GM04503 (cell line): ENCODE results near the gene CYP4F11.
"Not testable (repeated sequence)": the region's sequence is repeated elsewhere in the genome, so short reads cannot be mapped to it uniquely, and the experiment has no call there.

Experiments used
- DNase-seq: peaks from one replicate; pipeline ENCODE4 v3.0.0-alpha.2; 2012; ENCODE audit warnings: low read depth

Gene CYP4F11, protein sequence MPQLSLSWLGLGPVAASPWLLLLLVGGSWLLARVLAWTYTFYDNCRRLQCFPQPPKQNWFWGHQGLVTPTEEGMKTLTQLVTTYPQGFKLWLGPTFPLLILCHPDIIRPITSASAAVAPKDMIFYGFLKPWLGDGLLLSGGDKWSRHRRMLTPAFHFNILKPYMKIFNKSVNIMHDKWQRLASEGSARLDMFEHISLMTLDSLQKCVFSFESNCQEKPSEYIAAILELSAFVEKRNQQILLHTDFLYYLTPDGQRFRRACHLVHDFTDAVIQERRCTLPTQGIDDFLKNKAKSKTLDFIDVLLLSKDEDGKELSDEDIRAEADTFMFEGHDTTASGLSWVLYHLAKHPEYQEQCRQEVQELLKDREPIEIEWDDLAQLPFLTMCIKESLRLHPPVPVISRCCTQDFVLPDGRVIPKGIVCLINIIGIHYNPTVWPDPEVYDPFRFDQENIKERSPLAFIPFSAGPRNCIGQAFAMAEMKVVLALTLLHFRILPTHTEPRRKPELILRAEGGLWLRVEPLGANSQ

DNA sequence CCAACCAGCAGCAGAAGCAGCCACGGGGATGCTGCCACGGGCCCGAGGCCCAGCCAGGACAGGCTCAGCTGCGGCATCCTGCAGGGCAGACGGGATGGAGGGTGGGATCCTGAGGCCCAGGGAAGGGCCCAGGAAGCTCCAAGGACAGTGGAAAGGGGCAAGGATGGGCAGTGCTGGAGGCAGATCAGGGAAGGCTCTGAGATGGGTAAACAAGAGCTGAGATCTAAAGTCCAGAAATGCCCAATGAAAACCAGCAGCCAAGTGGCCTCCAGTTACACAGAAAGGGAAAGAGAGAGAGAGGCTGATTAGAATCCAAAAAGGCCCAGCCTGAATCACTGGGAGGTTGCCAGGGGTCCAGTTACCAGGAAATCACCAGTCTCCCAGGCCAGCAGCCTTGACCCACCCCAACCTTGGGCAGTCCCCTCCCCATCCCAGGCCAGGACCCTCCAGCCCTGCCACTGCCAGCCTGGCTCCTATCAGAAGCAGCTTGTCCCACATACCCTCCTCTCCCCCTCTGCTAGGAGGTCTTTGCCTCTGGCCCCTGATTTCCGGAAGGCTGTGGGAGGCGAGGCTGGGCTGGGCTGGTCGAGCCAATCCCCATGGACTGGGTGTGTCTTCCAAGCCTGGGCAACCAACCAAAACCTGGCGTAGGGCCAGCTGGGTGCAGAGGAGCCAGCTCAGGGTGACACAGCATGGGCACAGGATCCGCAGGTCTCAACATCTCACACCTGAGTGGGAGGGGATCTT is at the start of gene CYP4F11:
CYP4F11 (minus strand) TSS at position 198 of the 747 bp plus-strand sequence; CDS start at position 77, 121 bp downstream.
- no peak for DNase-seq

DNA sequence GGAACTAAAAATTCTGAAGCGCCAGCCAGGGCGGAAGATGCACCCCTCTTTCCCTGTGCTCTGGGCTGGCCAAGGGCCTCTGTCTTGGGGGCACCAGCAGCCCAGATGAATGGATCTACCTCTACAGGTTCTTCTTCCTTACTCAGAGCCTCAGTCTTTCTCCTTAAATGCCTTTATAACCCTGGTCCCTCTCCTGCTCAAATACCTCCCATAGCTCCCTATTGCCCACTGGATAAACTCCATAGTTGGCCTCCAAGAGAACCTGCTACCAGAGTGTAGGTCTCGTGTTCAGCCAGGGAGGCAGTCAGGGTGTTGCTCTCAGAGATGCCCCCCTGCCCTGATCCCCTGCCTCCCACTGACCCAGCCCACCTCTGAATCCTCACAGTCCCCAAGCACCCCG is 45.0 kb upstream of the CYP4F11 start:
- DNase-seq = no peak

DNA sequence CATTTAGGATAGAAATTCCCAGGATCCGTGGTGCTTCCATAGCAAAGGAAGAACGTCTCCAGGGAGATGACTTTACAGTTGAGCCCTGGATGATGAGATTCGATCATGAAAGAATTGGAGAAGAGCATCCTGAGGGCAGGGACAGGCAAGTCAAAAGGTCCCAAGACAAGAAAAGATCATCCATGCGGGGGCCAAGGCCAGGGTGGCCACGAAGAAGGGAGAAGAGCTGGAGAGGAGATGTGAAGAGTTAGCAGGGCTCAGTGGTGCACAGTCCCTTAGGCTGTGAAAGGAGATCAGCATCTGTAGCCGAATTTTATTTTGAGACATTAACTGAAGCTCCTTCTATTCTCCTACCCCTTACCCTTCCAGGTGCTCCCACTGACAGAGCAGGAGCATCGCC is 43.4 kb upstream of the CYP4F11 start:
- DNase-seq = no peak

DNA sequence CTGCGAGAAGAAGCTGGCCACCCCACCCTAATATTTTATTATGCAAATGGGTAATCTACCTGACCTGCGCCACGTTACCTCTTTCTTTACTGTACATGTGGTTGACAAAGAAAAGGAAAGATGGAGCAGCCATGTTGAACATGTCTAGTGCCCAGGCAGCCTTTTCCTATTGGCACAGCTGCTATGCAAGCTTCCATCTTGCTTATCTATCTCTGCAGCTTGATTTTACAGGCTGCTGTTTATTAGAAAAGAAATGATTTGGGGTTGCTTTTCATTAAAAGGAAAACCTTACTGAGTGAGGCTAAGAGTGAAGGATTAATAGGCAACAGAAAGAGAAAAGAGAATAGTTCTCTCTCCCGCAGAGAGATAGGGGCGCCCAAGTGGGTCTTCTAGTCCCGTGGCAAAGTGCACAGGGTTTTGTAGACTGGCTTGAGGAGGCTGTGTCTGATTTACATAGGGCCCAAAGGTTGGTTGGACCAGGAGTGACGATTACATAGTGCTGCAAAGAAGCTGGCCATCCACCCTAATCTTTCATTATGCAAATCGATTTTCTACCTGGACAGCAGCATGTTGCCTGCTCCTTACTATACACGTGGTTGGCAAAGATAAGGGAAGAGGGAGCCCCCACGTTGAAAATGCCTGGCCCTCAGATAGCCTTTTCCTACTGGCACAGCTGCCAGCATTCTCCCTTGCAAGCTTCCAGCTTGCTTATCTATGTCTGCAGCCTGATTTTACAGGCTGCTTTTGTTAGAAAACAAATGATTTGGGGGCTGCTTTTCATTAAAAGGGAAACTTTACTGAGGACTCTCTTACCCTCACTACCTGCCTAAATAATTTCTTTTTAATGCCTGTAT is 42.7 kb upstream of the CYP4F11 start:
- no peak for DNase-seq

DNA sequence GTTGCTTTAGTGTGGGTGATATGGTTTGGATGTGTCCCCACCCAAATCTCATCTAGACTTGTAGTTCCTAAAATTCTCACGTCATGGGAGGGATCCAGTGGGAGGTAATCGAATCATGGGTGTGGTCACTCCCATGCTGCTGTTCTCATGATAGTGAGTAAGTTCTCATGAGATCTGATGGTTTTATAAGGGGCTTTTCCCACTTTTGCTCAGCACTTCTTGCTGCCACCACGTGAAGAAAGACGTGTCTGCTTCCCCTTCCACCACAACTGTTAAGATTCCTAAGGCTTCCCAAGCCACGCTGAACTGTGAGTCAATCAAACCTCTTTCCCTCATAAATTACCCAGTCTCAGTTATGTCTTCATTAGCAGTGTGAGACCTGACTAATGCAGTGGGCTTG is 40.5 kb upstream of the CYP4F11 start:
- no peak for DNase-seq

DNA sequence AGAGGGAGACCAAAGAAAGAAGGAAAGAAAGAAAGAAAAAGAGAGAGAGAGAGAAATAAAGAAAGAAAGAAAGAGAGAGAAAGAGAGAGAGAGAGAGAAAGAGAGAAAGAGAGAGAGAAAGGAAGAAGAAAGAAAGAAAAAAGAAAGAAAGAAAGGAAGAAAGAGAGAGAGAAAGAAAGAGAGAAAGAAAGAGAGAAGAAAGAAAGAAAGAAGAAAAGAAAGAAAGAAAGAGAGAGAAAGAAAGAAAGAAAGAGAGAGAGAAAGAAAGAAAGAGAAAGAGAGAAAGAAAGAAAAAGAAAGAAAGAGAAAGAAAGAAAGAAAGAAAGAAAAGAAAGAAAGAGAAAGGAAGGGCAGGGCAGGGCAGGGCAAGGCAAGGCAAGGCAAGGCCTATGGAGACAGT is 37.7 kb upstream of the CYP4F11 start:
- not testable (repeated sequence) for DNase-seq

DNA sequence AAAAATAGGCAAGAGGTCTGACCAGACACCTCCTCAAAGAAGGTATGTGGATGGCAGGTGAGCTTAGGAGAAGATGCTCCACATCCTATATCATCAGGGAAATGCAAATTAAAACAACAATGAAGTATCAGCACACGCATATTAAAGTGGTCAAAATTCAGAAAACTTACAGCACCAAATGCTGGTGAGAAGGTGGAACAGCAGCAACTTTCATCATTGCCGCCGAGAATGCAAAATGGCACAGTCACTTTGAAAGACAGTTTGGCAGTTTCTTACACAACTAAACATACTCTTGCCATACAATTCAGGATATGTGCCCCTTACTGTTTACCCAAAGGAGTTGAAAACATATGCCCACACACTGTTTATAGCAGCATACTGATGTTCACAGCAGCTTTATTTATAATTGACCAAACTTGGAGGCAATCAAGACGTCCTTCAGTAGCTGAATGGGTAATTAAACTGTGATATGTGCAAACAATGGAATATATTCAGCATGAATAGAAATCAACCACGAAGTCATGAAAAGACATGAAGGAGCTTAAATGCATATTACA is 37.0 kb upstream of the CYP4F11 start:
- no peak for DNase-seq

DNA sequence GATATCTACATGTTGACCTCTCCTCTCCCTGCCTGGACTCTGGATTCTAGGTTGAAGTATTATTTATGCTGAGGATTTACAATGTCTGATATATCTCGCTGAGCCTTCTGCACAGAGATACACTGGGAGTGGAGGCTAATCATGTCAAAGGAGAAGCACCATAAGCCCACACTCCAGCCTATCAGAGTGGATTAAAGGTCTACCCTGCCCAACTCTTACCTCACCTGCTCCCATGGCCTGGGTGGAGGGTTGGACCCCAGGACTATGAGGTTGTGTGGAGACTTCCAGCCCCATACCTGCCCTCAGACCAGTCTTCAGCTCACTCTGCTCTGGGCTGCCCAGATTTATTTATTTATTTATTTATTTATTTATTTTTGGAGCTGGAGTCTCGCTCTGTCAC is 29.9 kb upstream of the CYP4F11 start:
- DNase-seq = no peak

DNA sequence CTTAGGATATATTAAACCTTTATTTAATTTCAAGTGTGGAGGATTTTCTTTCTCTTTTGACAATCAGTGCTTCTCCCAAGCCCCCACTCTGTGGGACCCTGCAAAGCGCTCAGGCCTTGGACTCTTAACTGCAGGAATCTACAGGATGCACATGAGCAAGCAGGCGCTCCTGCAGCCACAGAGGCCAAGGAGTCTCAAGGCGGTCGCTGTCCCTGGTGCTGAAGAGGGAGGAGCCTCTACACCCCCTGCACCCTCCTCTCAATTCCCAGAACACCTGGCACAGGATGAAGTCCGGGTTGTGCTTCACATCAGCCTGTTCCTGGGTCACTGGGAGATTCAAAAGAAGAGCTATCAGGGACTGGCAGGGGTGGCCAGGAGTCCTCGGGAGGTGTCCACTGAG is 28.0 kb upstream of the CYP4F11 start:
- DNase-seq = no peak

DNA sequence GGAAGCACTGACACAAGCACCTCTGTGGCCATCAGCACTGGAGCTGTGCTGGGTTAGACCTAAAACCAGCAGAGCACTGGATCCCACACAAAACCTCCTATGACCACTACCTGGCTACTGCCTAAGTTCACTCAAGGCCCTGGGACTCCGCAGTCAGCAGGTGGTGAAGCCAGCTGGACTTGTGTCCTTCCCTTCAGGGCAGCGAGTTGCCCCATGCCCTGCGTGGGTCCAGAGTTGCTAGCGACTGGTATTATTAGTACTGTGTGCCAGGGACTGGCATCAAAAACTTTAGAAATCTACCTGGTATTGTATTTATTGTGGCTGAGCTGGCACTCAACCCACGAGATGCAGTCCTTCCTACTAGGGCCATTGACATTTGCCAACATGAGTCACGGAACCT is 20.5 kb upstream of the CYP4F11 start:
- no peak for DNase-seq

DNA sequence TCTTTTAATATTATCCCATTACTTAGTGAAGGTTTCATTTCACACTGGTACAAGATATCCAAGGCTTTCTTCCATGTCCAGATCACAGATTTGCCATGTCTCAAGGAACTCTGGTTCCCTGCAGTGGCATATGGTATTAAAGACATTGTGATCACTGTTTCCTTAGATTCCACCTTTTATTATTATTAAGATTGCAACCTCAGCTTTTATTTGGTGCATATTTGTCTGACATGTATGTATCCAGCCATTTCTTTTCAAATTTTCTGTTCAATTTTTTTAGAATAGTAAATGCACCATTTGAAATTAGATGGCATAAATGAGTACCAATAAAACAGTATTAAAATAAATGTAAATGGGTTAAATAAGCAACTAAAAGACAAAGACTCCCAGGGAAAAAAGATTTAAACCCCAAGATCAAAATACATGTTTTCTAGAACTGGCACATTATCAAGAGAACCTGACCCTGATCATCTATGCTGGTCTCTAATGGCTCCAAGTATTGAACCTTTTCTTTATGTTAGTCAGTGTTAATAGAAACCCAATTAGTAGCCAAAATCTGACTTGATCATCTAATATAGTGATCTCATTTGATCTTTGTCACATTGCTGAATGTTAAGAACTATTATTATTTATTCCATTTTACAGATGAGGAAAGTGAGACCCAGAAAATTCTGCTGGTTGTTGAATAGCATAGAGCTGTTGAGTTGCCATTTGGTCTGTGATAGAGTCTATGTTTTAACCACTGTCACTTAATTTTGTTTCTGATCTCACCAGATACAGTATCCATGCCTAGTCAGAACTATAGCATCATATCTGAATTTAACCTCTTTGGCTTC is 14.1 kb upstream of the CYP4F11 start, which contains the start of gene OR10H4:
OR10H4 (plus strand) TSS at position 786 of the 836 bp plus-strand sequence; CDS start at position 786, 0 bp downstream.
- DNase-seq = no peak

DNA sequence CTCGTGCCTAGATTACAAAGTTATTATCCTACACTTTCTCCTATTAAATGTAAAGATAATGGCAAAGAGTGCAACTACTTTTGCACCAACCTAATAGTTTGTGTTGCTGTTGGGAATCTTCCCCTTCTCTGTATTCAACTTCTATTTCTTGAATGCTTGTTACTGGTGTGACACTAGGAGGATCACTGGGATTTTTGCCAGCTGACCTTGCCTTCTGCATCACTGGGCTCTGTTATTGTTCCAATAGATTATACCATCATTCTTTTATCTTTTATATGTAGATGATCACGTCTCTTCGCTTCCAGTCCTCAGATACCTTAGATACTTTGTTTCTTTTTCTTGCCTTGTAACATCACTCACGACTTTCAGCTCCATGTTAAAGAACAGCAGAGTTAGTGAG is 11.0 kb upstream of the CYP4F11 start:
- DNase-seq = no peak

DNA sequence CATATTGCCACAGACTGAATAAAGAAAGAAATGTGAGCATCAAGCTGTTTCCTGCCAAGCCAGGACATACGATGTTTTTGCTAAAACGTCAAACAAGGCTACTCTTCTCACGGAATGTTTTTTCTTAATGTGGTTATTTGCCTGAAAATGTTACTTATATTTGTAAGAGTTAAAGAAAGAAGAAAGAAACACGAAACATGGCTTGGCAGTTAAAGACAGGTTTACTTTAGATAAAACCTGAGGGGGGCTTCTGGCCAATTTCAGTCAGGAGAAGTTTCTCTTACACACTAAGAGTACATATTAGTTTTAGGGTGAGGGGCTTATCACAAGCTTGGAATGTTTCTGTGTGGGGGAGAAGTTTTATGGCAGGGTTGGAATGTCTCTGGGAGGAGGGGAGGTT is 10.1 kb upstream of the CYP4F11 start:
- no peak for DNase-seq

DNA sequence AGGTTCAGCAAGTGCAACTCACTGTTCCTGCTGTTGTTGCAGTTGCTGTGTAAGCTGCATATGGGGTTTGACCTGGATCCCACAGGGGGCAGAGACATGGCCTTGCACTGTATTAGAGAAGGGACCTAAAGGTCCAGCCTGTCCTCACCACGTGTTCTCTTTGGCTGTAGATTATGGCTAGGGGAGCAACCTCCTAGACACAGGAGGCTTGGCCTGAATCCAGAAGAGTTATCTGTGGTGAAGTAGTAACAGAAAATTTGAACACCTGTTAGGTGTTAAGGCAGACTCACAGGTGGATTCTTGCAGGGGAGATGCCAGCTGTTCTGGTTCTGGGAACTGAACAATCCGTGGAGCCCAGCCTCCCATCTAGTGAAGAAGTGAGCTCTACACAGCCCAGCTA is 3.4 kb upstream of the CYP4F11 start:
- DNase-seq = no peak

DNA sequence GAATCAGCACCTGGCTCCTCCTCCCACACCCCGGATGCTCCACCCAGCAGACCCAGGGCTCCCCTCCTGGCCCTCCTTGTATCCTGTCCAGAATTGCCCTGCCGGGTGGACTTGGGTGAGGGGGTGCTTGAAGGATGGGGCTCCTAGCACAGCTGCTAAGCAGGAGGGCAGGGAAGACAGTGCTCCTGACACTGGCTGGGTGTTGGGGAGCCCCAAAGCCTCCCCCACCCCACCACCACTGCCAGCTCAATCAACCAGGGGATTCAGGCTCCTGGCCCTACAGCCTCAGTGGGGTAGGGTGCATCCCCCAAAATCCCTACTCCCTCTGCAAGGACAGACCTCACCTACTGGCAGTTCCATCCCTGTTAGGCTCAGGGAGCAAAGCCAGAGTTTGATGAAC is 2.6 kb upstream of the CYP4F11 start:
- DNase-seq = no peak

DNA sequence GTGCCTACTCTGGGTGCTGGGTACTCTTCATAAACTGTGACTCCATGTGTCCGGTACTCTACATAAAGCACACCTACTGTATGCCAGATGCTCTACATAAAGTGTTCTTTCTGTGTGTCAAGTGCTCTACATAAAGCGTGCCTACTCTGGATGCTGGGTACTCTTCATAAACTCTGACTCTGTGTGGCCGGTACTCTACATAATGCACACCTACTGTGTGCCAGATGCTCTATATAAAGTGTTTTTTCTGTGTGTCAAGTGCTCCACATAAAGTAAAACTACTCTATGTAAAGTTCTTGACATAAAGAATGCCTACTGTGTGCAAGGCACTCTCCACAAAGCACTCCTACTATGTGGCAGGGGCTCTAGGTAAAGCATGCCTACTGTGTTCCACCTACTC is 1.8 kb upstream of the CYP4F11 start:
- no peak for DNase-seq

DNA sequence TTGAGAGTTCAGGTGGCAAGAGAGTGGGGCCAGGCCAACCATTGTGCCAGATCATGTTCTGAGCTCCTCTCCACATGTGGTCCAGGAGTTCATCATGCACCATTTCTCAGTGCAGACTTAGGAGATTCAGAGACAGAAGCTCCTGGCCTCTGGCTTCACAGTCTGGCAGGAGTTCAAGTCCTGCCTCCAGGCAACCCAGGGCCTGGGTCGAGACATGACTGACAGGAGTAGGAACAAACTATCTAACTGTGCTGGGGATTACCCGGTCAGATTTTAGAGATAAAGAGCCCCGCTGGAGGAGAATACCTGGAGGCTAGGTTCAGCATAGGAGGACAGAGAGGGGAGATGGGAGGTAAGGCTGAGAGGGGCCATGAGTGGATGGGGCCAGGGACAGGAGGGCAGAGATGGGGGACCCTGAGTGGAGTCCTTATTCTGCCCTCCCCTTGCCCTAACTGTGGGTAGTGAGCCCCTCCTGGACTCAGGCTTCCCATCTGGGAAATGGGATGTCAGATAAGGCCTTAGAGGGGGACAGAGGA is 906 bp upstream of the CYP4F11 start:
- DNase-seq = no peak

DNA sequence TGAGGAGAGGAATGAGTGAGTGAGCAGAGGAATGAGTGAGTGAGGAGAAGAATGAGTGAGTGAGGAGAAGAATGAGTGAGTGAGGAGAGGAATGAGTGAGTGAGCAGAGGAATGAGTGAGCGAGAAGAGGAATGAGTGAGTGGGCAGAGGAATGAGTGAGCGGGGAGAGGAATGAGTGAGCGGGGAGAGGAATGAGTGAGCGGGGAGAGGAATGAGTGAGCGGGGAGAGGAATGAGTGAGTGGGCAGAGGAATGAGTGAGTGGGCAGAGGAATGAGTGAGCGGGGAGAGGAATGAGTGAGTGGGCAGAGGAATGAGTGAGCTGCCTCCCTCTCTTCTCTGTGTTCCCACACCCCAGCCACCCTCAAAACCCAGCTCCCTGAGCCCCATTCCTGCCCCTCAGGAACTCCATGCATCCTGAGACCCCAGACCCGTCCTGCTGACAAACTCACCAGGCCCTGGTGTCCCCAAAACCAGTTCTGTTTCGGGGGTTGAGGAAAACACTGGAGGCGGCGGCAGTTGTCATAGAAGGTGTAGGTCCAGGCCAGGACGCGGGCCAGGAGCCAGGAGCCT is 483 bp downstream of the CYP4F11 start:
- DNase-seq = not testable (repeated sequence)

DNA sequence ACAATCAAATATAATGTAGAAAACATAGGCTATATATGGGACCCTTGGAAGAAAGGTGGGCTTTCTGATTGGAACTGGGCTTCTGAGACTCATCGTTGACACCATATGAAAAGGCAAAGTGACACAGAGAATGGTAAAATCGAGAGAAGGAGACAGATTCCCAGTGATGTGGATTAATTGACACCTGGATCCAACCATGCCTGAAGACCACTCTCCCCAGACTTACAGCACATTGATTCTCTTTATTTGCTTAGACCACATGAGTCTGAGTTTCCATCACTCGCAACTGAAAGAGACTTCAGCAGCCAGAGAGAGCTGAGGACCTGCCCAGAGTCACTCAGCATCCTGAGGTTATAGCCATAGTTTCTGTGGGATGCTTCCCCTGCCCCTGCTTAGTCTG is 6.0 kb downstream of the CYP4F11 start:
- no peak for DNase-seq

DNA sequence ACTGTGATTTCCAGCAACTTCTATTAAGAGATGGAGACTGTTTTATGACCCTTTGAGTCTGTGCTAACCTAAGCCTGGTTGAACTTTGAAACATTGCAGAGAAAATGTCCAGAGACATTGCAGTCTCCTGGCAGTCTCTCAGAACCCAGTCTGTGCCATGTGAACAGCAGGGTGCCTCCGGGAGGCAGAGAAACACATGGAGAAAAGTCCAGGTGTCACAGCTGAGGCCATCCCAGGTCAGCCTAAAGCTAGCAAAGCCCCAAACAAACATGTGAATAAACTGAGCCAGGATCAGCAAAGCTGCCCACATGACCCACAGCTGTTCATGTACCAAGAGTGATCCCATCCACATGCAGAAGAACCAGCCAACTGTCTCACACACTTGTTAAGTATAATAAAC is 7.8 kb downstream of the CYP4F11 start:
- no peak for DNase-seq
